H9 (cell line): Measurements from ENCODE around the gene NKAIN2. TPM values are rescaled to one million over a fixed set of nuclear protein-coding genes. Genes with fewer than 3 reads are reported as not detected.

Experiments used
- DNase-seq: peaks from one replicate; pipeline ENCODE4 v3.0.0-alpha.2; 2017
- H2AFZ ChIP-seq: one replicate; pipeline ENCODE4 v1.6.1; 2013; ENCODE audit warnings: mild to moderate bottlenecking, low read length, control low read depth, moderate library complexity
- H2AK5ac ChIP-seq: 2 replicates; pipeline ENCODE4 v1.6.1; 2013; ENCODE audit warnings: low read length, control low read depth, mixed read lengths; ENCODE audit not compliant: insufficient read length
- H2BK120ac ChIP-seq: one replicate; pipeline ENCODE4 v1.6.1; 2013; ENCODE audit warnings: low read depth, mild to moderate bottlenecking, low read length, control low read depth, inconsistent platforms; ENCODE audit not compliant: poor library complexity, severe bottlenecking
- H2BK12ac ChIP-seq: 2 replicates; pipeline ENCODE4 v1.6.1; 2013; ENCODE audit warnings: low read length, control low read depth, mixed read lengths, low read depth; ENCODE audit not compliant: insufficient read length
- H2BK15ac ChIP-seq: 2 replicates; pipeline ENCODE4 v1.6.1; 2013; ENCODE audit warnings: low read depth, low read length, control low read depth
- H2BK20ac ChIP-seq: one replicate; pipeline ENCODE4 v1.6.1; 2013; ENCODE audit warnings: low read depth, mild to moderate bottlenecking, low read length, control low read depth, inconsistent platforms; ENCODE audit not compliant: poor library complexity, severe bottlenecking
- H2BK5ac ChIP-seq: 2 replicates; pipeline ENCODE4 v1.6.1; 2013; ENCODE audit warnings: low read length, control low read depth, mixed read lengths; ENCODE audit not compliant: insufficient read length
- H3K14ac ChIP-seq: 2 replicates; pipeline ENCODE4 v1.6.1; 2013; ENCODE audit warnings: low read length, control low read depth; ENCODE audit not compliant: insufficient read depth
- H3K18ac ChIP-seq: 2 replicates; pipeline ENCODE4 v1.6.1; 2013; ENCODE audit warnings: low read depth, mild to moderate bottlenecking, mixed read lengths, low read length, control low read depth; ENCODE audit not compliant: insufficient read length
- H3K23ac ChIP-seq: 2 replicates; pipeline ENCODE4 v1.6.1; 2013; ENCODE audit warnings: low read length, control low read depth, mixed read lengths, low read depth; ENCODE audit not compliant: insufficient read length
- H3K23me2 ChIP-seq: 2 replicates; pipeline ENCODE4 v1.6.1; 2013; ENCODE audit warnings: low read depth, mild to moderate bottlenecking, mixed read lengths, low read length, control low read depth; ENCODE audit not compliant: insufficient read length, poor library complexity, severe bottlenecking
- H3K27ac ChIP-seq: 2 replicates; pipeline ENCODE4 v1.5.1; 2013; ENCODE audit warnings: low read length, control low read depth, mixed read lengths, low read depth; ENCODE audit not compliant: insufficient read length
- H3K27me3 ChIP-seq: 2 replicates; pipeline ENCODE4 v1.6.1; 2013; ENCODE audit warnings: low read length, control low read depth, inconsistent platforms; ENCODE audit not compliant: insufficient read depth
- H3K4ac ChIP-seq: 2 replicates; pipeline ENCODE4 v1.6.1; 2013; ENCODE audit warnings: low read depth, mild to moderate bottlenecking, control low read depth, inconsistent platforms, low read length, moderate library complexity
- H3K4me1 ChIP-seq: 2 replicates; pipeline ENCODE4 v1.6.1; 2013; ENCODE audit warnings: low read length, control low read depth, inconsistent platforms; ENCODE audit not compliant: insufficient read depth
- H3K4me2 ChIP-seq: 2 replicates; pipeline ENCODE4 v1.6.1; 2013; ENCODE audit warnings: low read length, control low read depth, mixed read lengths; ENCODE audit not compliant: insufficient read length, insufficient read depth
- H3K56ac ChIP-seq: 2 replicates; pipeline ENCODE4 v1.6.1; 2013; ENCODE audit warnings: low read depth, mild to moderate bottlenecking, mixed read lengths, low read length, control low read depth; ENCODE audit not compliant: insufficient read length
- H3K79me1 ChIP-seq: 2 replicates; pipeline ENCODE4 v1.6.1; 2013; ENCODE audit warnings: low read depth, mild to moderate bottlenecking, moderate library complexity, low read length, control low read depth, inconsistent platforms; ENCODE audit not compliant: insufficient read depth, poor library complexity, severe bottlenecking
- H3K79me2 ChIP-seq: 2 replicates; pipeline ENCODE4 v1.6.1; 2013; ENCODE audit warnings: low read length, control low read depth, inconsistent platforms; ENCODE audit not compliant: insufficient read depth
- H3K9ac ChIP-seq: 2 replicates; pipeline ENCODE4 v1.6.1; 2013; ENCODE audit warnings: low read length, control low read depth, mixed read lengths; ENCODE audit not compliant: insufficient read length; ENCODE audit errors: extremely low read depth
- H3K9me3 ChIP-seq: one replicate; pipeline ENCODE4 v1.6.1; 2013; ENCODE audit warnings: low read depth, low read length, inconsistent platforms; ENCODE audit not compliant: control insufficient read depth
- H3T11ph ChIP-seq: one replicate; pipeline ENCODE4 v1.6.1; 2013; ENCODE audit warnings: mild to moderate bottlenecking, low read length, control low read depth, inconsistent platforms
- H4K20me1 ChIP-seq: one replicate; pipeline ENCODE4 v1.6.1; 2013; ENCODE audit not compliant: control insufficient read depth, insufficient read length, insufficient read depth
- H4K5ac ChIP-seq: 2 replicates; pipeline ENCODE4 v1.6.1; 2013; ENCODE audit warnings: low read depth, mild to moderate bottlenecking, mixed read lengths, low read length, control low read depth; ENCODE audit not compliant: insufficient read length
- H4K8ac ChIP-seq: replicated peaks from 2 replicates; pipeline ENCODE4 v1.6.1; 2013; ENCODE audit warnings: low read length, control low read depth, mixed read lengths, low read depth; ENCODE audit not compliant: insufficient read length
- H4K91ac ChIP-seq: 2 replicates; pipeline ENCODE4 v1.6.1; 2013; ENCODE audit warnings: low read depth, mild to moderate bottlenecking, moderate library complexity, mixed read lengths, low read length, control low read depth; ENCODE audit not compliant: insufficient read length
- H3K27ac Mint-ChIP-seq, 3 experiments: 2 replicates in 2 of 3; 3 replicates in 1 of 3; pipeline ENCODE4 v1.8.0; 2020 to 2021; ENCODE audit warnings: mixed read lengths in 3 of 3, mild to moderate bottlenecking in 1 of 3, moderate library complexity in 1 of 3
- H3K27me3 Mint-ChIP-seq: 2 replicates; pipeline ENCODE4 v1.8.0; 2021; ENCODE audit warnings: low read depth, mild to moderate bottlenecking, moderate library complexity, mixed read lengths
- H3K36me3 Mint-ChIP-seq, 3 experiments: 2 replicates in 2 of 3; 3 replicates in 1 of 3; pipeline ENCODE4 v1.8.0; 2020 to 2021; ENCODE audit warnings: low read depth in 3 of 3, mixed read lengths in 3 of 3; ENCODE audit not compliant: insufficient read depth in 1 of 3
- H3K4me1 Mint-ChIP-seq, 2 experiments: 2 replicates each; pipeline ENCODE4 v1.8.0; 2020; ENCODE audit warnings: mixed read lengths in 2 of 2
- H3K4me3 Mint-ChIP-seq, 2 experiments: 2 replicates in 1 of 2; 3 replicates in 1 of 2; pipeline ENCODE4 v1.8.0; 2020 to 2021; ENCODE audit warnings: mild to moderate bottlenecking in 2 of 2, mixed read lengths in 2 of 2, moderate library complexity in 1 of 2
- H3K9me3 Mint-ChIP-seq, 2 experiments: 2 replicates in 1 of 2; 3 replicates in 1 of 2; pipeline ENCODE4 v1.8.0; 2020; ENCODE audit warnings: mild to moderate bottlenecking in 2 of 2, mixed read lengths in 2 of 2, moderate library complexity in 1 of 2
- CTCF ChIP-seq: fragments of 200-600 bp; sonication (generic); conservative IDR thresholded peaks from 3 replicates; pipeline ENCODE4 v1.8.0; 2021; ENCODE audit warnings: antibody characterized with exemption, mild to moderate bottlenecking
- total RNA-seq: library from RNA; stranded (reverse); gene quantifications from 2 replicates; pipeline ENCODE4 v1.2.1, GENCODE V29; 2021

Gene NKAIN2
- total RNA-seq, 1 experiment from 2014 or later = 0.17 TPM

- Mint-ChIP-seq H3K27ac (no peak overlapping the region), H3K27me3 (no peaks in the 10 kb centered on the region), H3K9me3 (no peaks in the 10 kb centered on the region; a peak in 1 of 5 replicates), H3K36me3 (no peaks in the 10 kb centered on the region), H3K4me3 (no peak overlapping the region), H3K4me1 (peaks cover 8% of the 10 kb centered on the region in 2 experiments)
- Histone ChIP-seq H2BK15ac (no peak overlapping the region), H2AK5ac (no peak overlapping the region), H3K56ac (no peak overlapping the region), H2BK20ac (no peak overlapping the region), H3K14ac (no peak overlapping the region), H4K8ac (no peak overlapping the region), H3K18ac (no peak overlapping the region), H2BK12ac (no peak overlapping the region), H3K23ac (no peak overlapping the region), H3K79me2 (no peaks in the 10 kb centered on the region), H3K23me2 (no peaks in the 10 kb centered on the region), H3K27me3 (no peaks in the 10 kb centered on the region), H4K91ac (no peak overlapping the region), H3K9ac (no peak overlapping the region), H3T11ph (no peak overlapping the region), H4K5ac (no peak overlapping the region), H2AFZ (no peak overlapping the region), H3K4me2 (no peak overlapping the region), H3K9me3 (no peaks in the 10 kb centered on the region), H3K27ac (no peak overlapping the region), H3K4ac (no peak overlapping the region), H3K4me1 (no peaks in the 10 kb centered on the region), H2BK120ac (no peak overlapping the region), H2BK5ac (no peak overlapping the region), H4K20me1 (no peaks in the 10 kb centered on the region), H3K79me1 (no peaks in the 10 kb centered on the region)
- DNase-seq = no peak
- no peak for TF ChIP-seq CTCF
Observed at GRCh38 chr6:124368131-124368530, 564.5 kb downstream of the NKAIN2 start.
